IPS-15b (cell line): ENCODE measurements around the gene TMEM101.
"Not testable (repeated sequence)": the region's sequence is repeated elsewhere in the genome, so short reads cannot be mapped to it uniquely, and the experiment has no call there.

ENCODE experiments used
- H3K27me3 ChIP-seq: one replicate; pipeline ENCODE4 v1.6.1; 2013; ENCODE audit warnings: low read length; ENCODE audit not compliant: control insufficient read depth, insufficient read depth
- H3K36me3 ChIP-seq: one replicate; pipeline ENCODE4 v1.6.1; 2013; ENCODE audit warnings: low read length; ENCODE audit not compliant: control insufficient read depth, insufficient read depth
- H3K4me1 ChIP-seq: one replicate; pipeline ENCODE4 v1.6.1; 2013; ENCODE audit warnings: mild to moderate bottlenecking, low read length; ENCODE audit not compliant: control insufficient read depth, insufficient read depth
- H3K4me3 ChIP-seq: one replicate; pipeline ENCODE4 v1.5.1; 2013; ENCODE audit warnings: low read depth, low read length
- H3K9ac ChIP-seq: one replicate; pipeline ENCODE4 v1.6.1; 2013; ENCODE audit warnings: low read depth, mild to moderate bottlenecking, low read length
- H3K9me3 ChIP-seq: one replicate; pipeline ENCODE4 v1.6.1; 2013; ENCODE audit warnings: mild to moderate bottlenecking, low read length; ENCODE audit not compliant: control insufficient read depth, insufficient read depth

Gene TMEM101

DNA sequence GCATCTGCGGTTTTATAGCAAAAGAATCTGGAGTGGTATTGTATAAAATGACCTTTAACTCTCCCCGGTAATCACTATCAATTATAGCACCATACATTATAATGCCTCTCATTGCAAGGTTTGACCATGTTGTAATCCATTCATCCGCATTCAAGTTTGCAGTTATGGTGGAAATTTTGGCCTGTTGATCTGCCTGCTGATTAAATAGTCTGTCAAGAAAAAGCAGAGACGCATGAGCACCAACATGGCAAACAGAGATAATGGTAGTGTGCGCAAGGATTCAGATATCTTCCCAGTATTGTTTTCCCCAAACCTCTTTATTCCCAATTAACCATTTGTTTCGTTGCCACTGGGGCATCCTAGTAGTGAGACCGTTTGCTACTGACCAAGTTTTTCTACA is 6.5 kb upstream of the TMEM101 start:
- H3K4me1 ChIP-seq, H3K9me3 ChIP-seq, H3K27me3 ChIP-seq, H3K4me3 ChIP-seq, H3K9ac ChIP-seq: not testable (repeated sequence)
- peaks cover 17% of the 10 kb centered on the region for H3K36me3 ChIP-seq

- Histone ChIP-seq H3K36me3 (no peaks in the 10 kb centered on the region), H3K9ac (peak overlapping the region; percentile 99), H3K4me3 (peak overlapping the region; percentile 97)
These were observed 678 bp downstream of the TMEM101 start for GRCh38 chr17:44014133-44014436.

GRCh38 chr17:44012874-44013273 is 1.9 kb downstream of the TMEM101 start:
- Histone ChIP-seq H3K36me3 (no peaks in the 10 kb centered on the region), H3K9ac (no peak overlapping the region), H3K27me3 (peaks cover 2% of the 10 kb centered on the region), H3K9me3 (no peaks in the 10 kb centered on the region), H3K4me1 (peaks cover 4% of the 10 kb centered on the region), H3K4me3 (no peak overlapping the region)

More at GRCh38 chr17:44014133-44014436, 678 bp downstream of the TMEM101 start:
- Histone ChIP-seq H3K4me1 (no peaks in the 10 kb centered on the region), H3K9me3 (no peaks in the 10 kb centered on the region), H3K27me3 (no peaks in the 10 kb centered on the region)

DNA sequence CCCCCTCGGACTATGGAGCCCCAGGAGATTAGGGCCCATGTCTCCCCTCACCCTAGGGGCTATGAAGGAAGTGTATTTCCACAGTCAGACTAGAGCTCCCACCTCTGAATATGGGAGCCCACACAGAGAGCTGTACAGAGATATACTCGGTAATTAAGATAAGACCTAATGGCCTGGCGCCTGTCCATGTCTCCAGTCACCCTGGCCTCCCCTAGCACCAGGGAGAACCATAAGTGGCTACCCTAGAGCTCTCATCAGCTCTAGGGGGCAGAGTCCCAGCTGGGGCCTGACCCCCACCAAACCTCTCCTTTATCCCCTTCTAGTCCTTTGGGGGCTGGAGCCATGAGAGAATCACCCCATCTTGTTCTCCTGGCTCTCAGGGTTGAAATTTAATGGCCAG is 2.4 kb downstream of the TMEM101 start:
- H3K27me3 ChIP-seq, result peaks cover 4% of the 10 kb centered on the region
- H3K36me3 ChIP-seq, result no peaks in the 10 kb centered on the region
- no peak overlapping the region for H3K9ac ChIP-seq
- no peaks in the 10 kb centered on the region for H3K9me3 ChIP-seq
- H3K4me1 ChIP-seq, result peaks cover 7% of the 10 kb centered on the region
- no peak overlapping the region for H3K4me3 ChIP-seq

DNA sequence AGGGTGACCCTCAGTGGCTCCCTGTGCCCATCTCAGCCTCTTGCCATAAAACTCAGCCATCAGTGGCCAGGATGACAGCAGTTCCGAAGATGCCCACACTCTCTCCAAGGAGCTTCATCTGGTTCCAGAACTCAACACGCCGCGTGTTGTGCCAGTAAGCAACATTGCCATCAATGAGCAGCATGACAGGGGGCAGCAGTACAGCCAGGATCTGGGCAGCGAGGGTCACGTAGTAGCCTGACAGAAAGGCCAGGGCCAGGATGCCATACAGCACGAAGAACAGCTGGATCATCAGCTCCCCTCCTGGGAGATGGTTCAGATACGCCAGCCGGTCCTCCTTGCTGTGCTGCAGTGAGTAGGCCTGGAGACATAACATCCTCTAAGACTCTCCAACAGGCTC is 2.9 kb downstream of the TMEM101 start:
- H3K9ac ChIP-seq, result no peak overlapping the region
- no peaks in the 10 kb centered on the region for H3K9me3 ChIP-seq
- no peaks in the 10 kb centered on the region for H3K36me3 ChIP-seq
- H3K4me1 ChIP-seq, result peaks cover 7% of the 10 kb centered on the region
- H3K27me3 ChIP-seq, result peaks cover 4% of the 10 kb centered on the region
- H3K4me3 ChIP-seq, result no peak overlapping the region

GRCh38 chr17:44010966-44011647 is 3.7 kb downstream of the TMEM101 start:
- Histone ChIP-seq H3K36me3 (no peaks in the 10 kb centered on the region), H3K27me3 (peaks cover 7% of the 10 kb centered on the region), H3K9ac (no peak overlapping the region), H3K9me3 (no peaks in the 10 kb centered on the region), H3K4me1 (peaks cover 7% of the 10 kb centered on the region), H3K4me3 (no peak overlapping the region)

GRCh38 chr17:44008205-44008909 is 6.4 kb downstream of the TMEM101 start:
- H3K9ac ChIP-seq, result peak overlapping the region; percentile 32
- H3K4me3 ChIP-seq, result peak overlapping the region; percentile 90
- H3K27me3 ChIP-seq, result peaks cover 24% of the 10 kb centered on the region
- H3K9me3 ChIP-seq, result no peaks in the 10 kb centered on the region
- peaks cover 7% of the 10 kb centered on the region for H3K4me1 ChIP-seq
- H3K36me3 ChIP-seq, result no peaks in the 10 kb centered on the region

GRCh38 chr17:44007346-44008204 is 7.2 kb downstream of the TMEM101 start:
- no peaks in the 10 kb centered on the region for H3K9me3 ChIP-seq
- H3K4me3 ChIP-seq, result peak overlapping the region; percentile 90
- H3K9ac ChIP-seq, result peak overlapping the region; percentile 32
- peaks cover 24% of the 10 kb centered on the region for H3K27me3 ChIP-seq
- no peaks in the 10 kb centered on the region for H3K36me3 ChIP-seq
- H3K4me1 ChIP-seq, result peaks cover 7% of the 10 kb centered on the region

- H3K4me3 ChIP-seq, result peak overlapping the region; percentile 90
- H3K27me3 ChIP-seq, result peaks cover 28% of the 10 kb centered on the region
- H3K36me3 ChIP-seq, result no peaks in the 10 kb centered on the region
- H3K9me3 ChIP-seq, result no peaks in the 10 kb centered on the region
- H3K9ac ChIP-seq, result no peak overlapping the region
- peaks cover 7% of the 10 kb centered on the region for H3K4me1 ChIP-seq
These were observed 8.0 kb downstream of the TMEM101 start for GRCh38 chr17:44006598-44007345.

- Histone ChIP-seq H3K9me3 (no peaks in the 10 kb centered on the region), H3K9ac (no peak overlapping the region), H3K36me3 (no peaks in the 10 kb centered on the region), H3K27me3 (peaks cover 28% of the 10 kb centered on the region), H3K4me3 (peak overlapping the region; percentile 90), H3K4me1 (peaks cover 7% of the 10 kb centered on the region)
These were observed 8.5 kb downstream of the TMEM101 start for GRCh38 chr17:44006272-44006597.

- no peak overlapping the region for H3K9ac ChIP-seq
- H3K4me1 ChIP-seq, result peaks cover 7% of the 10 kb centered on the region
- H3K27me3 ChIP-seq, result peaks cover 28% of the 10 kb centered on the region
- peak overlapping the region; percentile 90 for H3K4me3 ChIP-seq
- H3K9me3 ChIP-seq, result no peaks in the 10 kb centered on the region
- no peaks in the 10 kb centered on the region for H3K36me3 ChIP-seq
These were observed 9.1 kb downstream of the TMEM101 start for GRCh38 chr17:44005527-44006271.
